Coronary artery (tissue), 2 donors: ENCODE results near the gene TUBA1B.
A peak's percentile ranks its signal among the peaks of the same experiment; 100 is the strongest.
"Not testable (repeated sequence)": the region's sequence is repeated elsewhere in the genome, so short reads cannot be mapped to it uniquely, and the experiment has no call there.

Experiments used
- DNase-seq: peaks from one replicate; pipeline ENCODE4 v3.0.0-alpha.2; 2017; ENCODE audit warnings: low spot score
- H3K27ac ChIP-seq, 2 donors: fragments of 200-600 bp; sonication (generic); one replicate each; pipeline ENCODE4 v1.5.1; 2016 to 2019
- H3K4me3 ChIP-seq: fragments of 200-600 bp; sonication (generic); 2 replicates; pipeline ENCODE4 v1.5.1; 2016; ENCODE audit warnings: mild to moderate bottlenecking, moderate library complexity
- CTCF ChIP-seq: fragments of 200-600 bp; sonication (generic); IDR thresholded peaks from one replicate; pipeline ENCODE4 v1.5.1; 2019; ENCODE audit warnings: antibody characterized with exemption

TUBA1B gene

GRCh38 chr12:49133590-49133989 lies 2.4 kb upstream of the TUBA1B start:
- DNase-seq = no peak
- Histone ChIP-seq H3K27ac (peak overlapping the region; percentile 58 to 95), H3K4me3 (peak overlapping the region; percentile 100)
- TF ChIP-seq CTCF = no peak

- no peak for DNase-seq
- H3K27ac ChIP-seq = peak overlapping the region; percentile 95 to 100
- TF ChIP-seq CTCF = no peak
- H3K4me3 ChIP-seq = peak overlapping the region; percentile 100
Measured at GRCh38 chr12:49133014-49133413, 1.8 kb upstream of the TUBA1B start.

GRCh38 chr12:49131894-49132461 lies 783 bp upstream of the TUBA1B start:
- peak overlapping the region; percentile 95 to 100 for H3K27ac ChIP-seq
- no peak for DNase-seq
- TF ChIP-seq CTCF = no peak

GRCh38 chr12:49130151-49131050 lies 794 bp downstream of the TUBA1B start:
- Histone ChIP-seq H3K4me3 (peak overlapping the region; percentile 100), H3K27ac (peak overlapping the region; percentile 95 to 100)
- TF ChIP-seq CTCF = peak; percentile 79
- DNase-seq = peak; percentile 95

More at GRCh38 chr12:49131894-49132461, 783 bp upstream of the TUBA1B start:
- peak overlapping the region; percentile 100 for H3K4me3 ChIP-seq

GRCh38 chr12:49129332-49130150 lies 1.7 kb downstream of the TUBA1B start:
- TF ChIP-seq CTCF = no peak
- DNase-seq = no peak
- Histone ChIP-seq H3K27ac (peak overlapping the region; percentile 95 to 100), H3K4me3 (peak overlapping the region; percentile 100)

GRCh38 chr12:49127971-49128370 lies 3.2 kb downstream of the TUBA1B start:
- not testable (repeated sequence) for H3K4me3 ChIP-seq, DNase-seq, H3K27ac ChIP-seq
